GM10266 (cell line): ENCODE results near the gene WDFY1.

Source experiments
- DNase-seq: peaks from one replicate; pipeline ENCODE4 v3.0.0; 2012; ENCODE audit errors: extremely low spot score
- CTCF ChIP-seq: IDR thresholded peaks from 2 replicates; pipeline ENCODE4 v1.5.1; 2012; ENCODE audit warnings: mild to moderate bottlenecking, low read depth; ENCODE audit not compliant: control insufficient read depth, insufficient read depth; ENCODE audit errors: missing control alignments

The WDFY1 gene

GRCh38 chr2:223826995-223827394, 118.1 kb downstream of the WDFY1 start:
- TF ChIP-seq CTCF = no peak
- no peak for DNase-seq
